GM10266 (cell line): ENCODE results near the gene SPTA1.

ENCODE experiments used
- DNase-seq: peaks from one replicate; pipeline ENCODE4 v3.0.0; 2012; ENCODE audit errors: extremely low spot score
- TF ChIP-seq, protein P1 (sequence below): IDR thresholded peaks from 2 replicates; pipeline ENCODE4 v1.5.1; 2012; ENCODE audit warnings: mild to moderate bottlenecking, low read depth; ENCODE audit not compliant: control insufficient read depth, insufficient read depth; ENCODE audit errors: missing control alignments

Gene SPTA1

GRCh38 chr1:158686111-158687009 is at the start of gene SPTA1:
Gene SPTA1, minus strand, starts transcription at chr1:158686715. Its CDS starts 198 bp downstream, at chr1:158686517.
- DNase-seq: no peak
- TF ChIP-seq, protein P1, sequence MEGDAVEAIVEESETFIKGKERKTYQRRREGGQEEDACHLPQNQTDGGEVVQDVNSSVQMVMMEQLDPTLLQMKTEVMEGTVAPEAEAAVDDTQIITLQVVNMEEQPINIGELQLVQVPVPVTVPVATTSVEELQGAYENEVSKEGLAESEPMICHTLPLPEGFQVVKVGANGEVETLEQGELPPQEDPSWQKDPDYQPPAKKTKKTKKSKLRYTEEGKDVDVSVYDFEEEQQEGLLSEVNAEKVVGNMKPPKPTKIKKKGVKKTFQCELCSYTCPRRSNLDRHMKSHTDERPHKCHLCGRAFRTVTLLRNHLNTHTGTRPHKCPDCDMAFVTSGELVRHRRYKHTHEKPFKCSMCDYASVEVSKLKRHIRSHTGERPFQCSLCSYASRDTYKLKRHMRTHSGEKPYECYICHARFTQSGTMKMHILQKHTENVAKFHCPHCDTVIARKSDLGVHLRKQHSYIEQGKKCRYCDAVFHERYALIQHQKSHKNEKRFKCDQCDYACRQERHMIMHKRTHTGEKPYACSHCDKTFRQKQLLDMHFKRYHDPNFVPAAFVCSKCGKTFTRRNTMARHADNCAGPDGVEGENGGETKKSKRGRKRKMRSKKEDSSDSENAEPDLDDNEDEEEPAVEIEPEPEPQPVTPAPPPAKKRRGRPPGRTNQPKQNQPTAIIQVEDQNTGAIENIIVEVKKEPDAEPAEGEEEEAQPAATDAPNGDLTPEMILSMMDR: no peak

DNA sequence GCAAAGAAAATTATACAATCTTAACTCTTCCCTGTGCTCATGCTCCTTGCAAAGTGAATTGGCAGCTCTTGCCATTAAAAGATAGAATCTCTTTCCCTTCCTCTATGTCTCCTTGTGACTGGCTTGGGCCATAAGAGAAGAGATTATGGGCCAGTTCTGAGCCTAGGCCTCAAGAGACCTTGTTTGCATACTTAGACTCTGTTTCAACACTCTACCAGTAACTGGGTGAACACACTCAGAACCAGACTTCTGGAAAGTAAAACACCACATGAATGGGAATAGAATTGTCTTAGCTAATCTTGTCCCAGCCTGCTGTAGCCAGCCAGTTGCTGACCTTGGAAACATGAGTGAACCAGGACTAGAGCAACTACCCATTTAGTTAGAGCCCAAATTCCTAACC is 49.3 kb upstream of the SPTA1 start:
- TF ChIP-seq, protein P1: no peak
- DNase-seq: no peak

- DNase-seq: no peak
- TF ChIP-seq, protein P1: no peak
Observed at GRCh38 chr1:158732524-158732923, 46.0 kb upstream of the SPTA1 start.

DNA sequence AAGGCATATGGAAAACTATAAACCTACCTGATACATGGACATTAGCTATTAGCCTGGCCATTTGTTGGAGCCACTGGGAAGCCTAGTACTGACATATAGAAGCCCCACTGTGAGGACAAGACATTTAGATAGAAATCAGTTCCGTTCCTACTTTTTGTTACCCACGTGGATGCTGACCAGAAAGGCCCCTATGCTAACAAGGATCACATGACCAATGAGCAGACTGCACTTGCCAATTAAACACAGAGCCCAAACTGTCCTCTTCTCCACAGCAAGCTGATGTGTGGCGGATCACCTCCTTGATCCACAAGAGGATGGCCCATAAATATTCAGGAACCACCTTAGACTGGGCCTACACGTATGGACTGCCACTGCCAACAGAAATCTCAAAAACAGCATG is 45.2 kb upstream of the SPTA1 start:
- TF ChIP-seq, protein P1: no peak
- DNase-seq: no peak

DNA sequence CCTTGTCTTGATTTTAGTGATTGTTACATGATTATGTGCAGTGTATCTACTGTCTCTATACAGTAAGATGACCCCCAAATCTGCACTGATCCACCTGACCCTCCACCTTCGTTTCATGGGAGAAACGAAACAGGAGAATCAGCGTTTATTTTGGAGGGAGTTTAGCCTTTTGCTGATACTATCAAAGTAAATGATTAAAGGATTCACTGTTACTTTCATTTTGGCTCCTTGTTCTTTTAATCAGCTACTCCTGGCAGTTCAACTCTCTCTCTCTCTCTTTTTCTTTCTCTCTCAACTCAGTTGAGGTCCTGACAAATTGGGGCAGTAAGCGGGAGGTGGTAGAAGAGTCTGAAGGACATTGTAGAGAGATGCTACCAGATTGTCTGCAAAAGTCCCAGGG is 43.9 kb upstream of the SPTA1 start:
- TF ChIP-seq, protein P1: no peak

GRCh38 chr1:158728510-158729225 is 42.2 kb upstream of the SPTA1 start:
- no peak for DNase-seq
- TF ChIP-seq, protein P1: no peak

More for the DNA sequence above, 43.9 kb upstream of the SPTA1 start:
- DNase-seq: no peak
